ENCODE results near the gene LANCL1. TPM values are rescaled to one million over a fixed set of nuclear protein-coding genes. Genes with fewer than 3 reads are reported as not detected.

Gene LANCL1
- total RNA-seq, 1 donor from 2014 or later, result 29.2 TPM

DNA sequence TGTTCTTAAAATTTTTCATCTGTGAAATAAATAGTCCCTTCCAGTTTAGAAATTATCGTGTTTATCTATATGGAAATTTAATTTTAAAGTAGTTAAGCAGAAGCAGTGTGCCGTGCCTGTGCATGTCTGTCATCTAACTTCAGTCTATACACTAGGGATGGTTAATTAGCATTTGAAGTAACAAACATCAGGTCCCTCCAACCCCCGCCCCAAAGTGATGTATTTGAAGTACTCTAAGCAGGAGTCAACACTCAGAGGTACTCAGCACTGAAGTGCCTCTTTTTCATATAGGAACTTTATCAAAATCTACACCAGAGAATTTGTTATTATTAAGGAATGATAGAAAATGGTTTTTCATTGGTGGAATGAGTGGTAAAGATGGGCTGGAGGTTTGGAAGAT, 33.0 kb downstream of the LANCL1 start:
- H3K4me1 ChIP-seq, result no peaks in the 10 kb centered on the region
- intact Hi-C loops (cut with DNase I), result no loop called here
- TF ChIP-seq POLR2A (IDR thresholded peaks at IDR 0.05) (no peak), POLR2AphosphoS5 (IDR thresholded peaks at IDR 0.05; ENCODE audit: insufficient read depth in 1 of 2, low read depth in 1 of 2) (no peak)
- TF ChIP-seq, protein P1, sequence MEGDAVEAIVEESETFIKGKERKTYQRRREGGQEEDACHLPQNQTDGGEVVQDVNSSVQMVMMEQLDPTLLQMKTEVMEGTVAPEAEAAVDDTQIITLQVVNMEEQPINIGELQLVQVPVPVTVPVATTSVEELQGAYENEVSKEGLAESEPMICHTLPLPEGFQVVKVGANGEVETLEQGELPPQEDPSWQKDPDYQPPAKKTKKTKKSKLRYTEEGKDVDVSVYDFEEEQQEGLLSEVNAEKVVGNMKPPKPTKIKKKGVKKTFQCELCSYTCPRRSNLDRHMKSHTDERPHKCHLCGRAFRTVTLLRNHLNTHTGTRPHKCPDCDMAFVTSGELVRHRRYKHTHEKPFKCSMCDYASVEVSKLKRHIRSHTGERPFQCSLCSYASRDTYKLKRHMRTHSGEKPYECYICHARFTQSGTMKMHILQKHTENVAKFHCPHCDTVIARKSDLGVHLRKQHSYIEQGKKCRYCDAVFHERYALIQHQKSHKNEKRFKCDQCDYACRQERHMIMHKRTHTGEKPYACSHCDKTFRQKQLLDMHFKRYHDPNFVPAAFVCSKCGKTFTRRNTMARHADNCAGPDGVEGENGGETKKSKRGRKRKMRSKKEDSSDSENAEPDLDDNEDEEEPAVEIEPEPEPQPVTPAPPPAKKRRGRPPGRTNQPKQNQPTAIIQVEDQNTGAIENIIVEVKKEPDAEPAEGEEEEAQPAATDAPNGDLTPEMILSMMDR (IDR thresholded peaks at IDR 0.05), result no peak

DNA sequence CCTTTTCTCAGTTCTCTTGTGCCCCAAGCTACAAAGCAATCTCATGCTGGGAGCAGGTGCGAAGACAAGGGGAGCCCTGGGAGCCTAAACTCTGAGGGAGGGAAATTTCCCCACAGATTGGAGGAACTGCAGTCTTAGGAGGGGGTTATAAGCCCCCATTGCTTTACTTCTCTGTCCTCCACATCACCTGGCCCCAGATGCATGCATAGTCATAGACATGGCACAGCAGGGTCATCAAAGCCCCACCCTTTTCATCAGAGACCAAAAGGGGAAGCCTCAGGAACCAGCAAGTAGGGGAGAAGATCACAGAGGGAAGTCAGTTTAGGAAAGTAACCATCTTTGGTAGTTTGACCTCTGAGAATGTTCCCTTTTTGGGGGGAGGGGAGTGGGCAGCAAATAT, 33.7 kb downstream of the LANCL1 start:
- Histone ChIP-seq H3K9me3 (no peaks in the 10 kb centered on the region), H3K27me3 (no peaks in the 10 kb centered on the region), H3K27ac (no peak overlapping the region), H3K36me3 (peaks cover 0 to 8% of the 10 kb centered on the region in 2 donors), H3K4me1 (no peaks in the 10 kb centered on the region), H3K4me3 (no peak overlapping the region)
- intact Hi-C loops (cut with DNase I), result no loop called here
- TF ChIP-seq, protein P1 (IDR thresholded peaks at IDR 0.05), result no peak
- no peak for TF ChIP-seq POLR2A (IDR thresholded peaks at IDR 0.05)
- no peak for TF ChIP-seq POLR2AphosphoS5 (IDR thresholded peaks at IDR 0.05; ENCODE audit: insufficient read depth in 1 of 2, low read depth in 1 of 2)
- DNase-seq (ENCODE audit: extremely low spot score in 2 of 2), result no peak

More for the DNA sequence above, 33.0 kb downstream of the LANCL1 start:
- no peak overlapping the region for H3K27ac ChIP-seq
- H3K36me3 ChIP-seq, result peaks cover 0 to 8% of the 10 kb centered on the region in 2 donors
- no peak overlapping the region for H3K4me3 ChIP-seq
- H3K9me3 ChIP-seq, result no peaks in the 10 kb centered on the region
- H3K27me3 ChIP-seq, result no peaks in the 10 kb centered on the region
- DNase-seq (ENCODE audit: extremely low spot score in 2 of 2), result no peak

DNA sequence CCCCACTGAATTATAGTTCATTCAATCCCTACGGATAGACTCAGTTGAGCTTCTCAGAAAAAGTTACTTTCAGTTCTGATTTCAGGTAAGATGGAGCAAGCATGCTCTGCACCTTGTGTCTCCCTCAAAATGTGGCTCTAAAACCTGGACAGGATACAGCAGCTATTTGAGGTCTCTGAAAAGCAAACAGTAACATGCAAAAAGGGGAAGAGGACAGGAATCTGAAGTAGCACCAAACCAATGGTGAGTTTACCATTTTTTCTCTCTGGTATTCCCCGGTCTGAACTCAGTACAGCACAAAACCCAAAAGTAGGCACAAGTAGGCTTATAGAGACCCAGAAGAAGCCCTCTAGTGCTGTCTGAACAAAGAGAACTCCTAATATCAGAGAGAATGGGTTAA, 34.1 kb downstream of the LANCL1 start:
- TF ChIP-seq, protein P1 (IDR thresholded peaks at IDR 0.05), result no peak
- TF ChIP-seq POLR2A (IDR thresholded peaks at IDR 0.05) (no peak), POLR2AphosphoS5 (IDR thresholded peaks at IDR 0.05; ENCODE audit: insufficient read depth in 1 of 2, low read depth in 1 of 2) (no peak)
- DNase-seq (ENCODE audit: extremely low spot score in 2 of 2), result no peak
- intact Hi-C loops (cut with DNase I), result no loop called here
- H3K27ac ChIP-seq, result no peak overlapping the region
- H3K4me3 ChIP-seq, result no peak overlapping the region
- peaks cover 0 to 8% of the 10 kb centered on the region in 2 donors for H3K36me3 ChIP-seq
- H3K27me3 ChIP-seq, result no peaks in the 10 kb centered on the region
- H3K9me3 ChIP-seq, result no peaks in the 10 kb centered on the region
- H3K4me1 ChIP-seq, result no peaks in the 10 kb centered on the region

DNA sequence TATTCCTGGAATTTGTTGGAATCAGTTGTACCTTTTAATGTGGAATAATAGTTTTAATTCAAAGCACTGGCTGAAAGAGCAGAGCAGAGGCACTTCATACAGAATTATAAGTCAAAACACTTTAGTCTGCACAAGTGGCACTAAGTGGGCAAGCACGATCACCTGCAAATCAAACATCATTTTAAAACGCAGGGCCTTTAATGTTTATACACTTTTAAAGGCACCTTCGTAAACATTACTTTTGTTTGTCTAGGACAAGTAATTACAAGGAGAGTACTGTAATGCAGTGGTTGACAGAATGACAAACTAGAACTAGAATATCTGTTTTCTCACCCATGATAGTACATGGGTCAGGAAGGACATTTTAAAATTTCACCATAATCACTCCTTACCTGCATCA, 36.4 kb downstream of the LANCL1 start:
- Histone ChIP-seq H3K36me3 (peaks cover 0 to 27% of the 10 kb centered on the region in 2 donors), H3K27ac (no peak overlapping the region), H3K9me3 (no peaks in the 10 kb centered on the region), H3K4me3 (no peak overlapping the region), H3K4me1 (no peaks in the 10 kb centered on the region), H3K27me3 (no peaks in the 10 kb centered on the region)
- TF ChIP-seq POLR2AphosphoS5 (IDR thresholded peaks at IDR 0.05; ENCODE audit: insufficient read depth in 1 of 2, low read depth in 1 of 2) (no peak), POLR2A (IDR thresholded peaks at IDR 0.05) (no peak)
- TF ChIP-seq, protein P1 (IDR thresholded peaks at IDR 0.05), result no peak
- DNase-seq (ENCODE audit: extremely low spot score in 2 of 2), result no peak
- intact Hi-C loops (cut with DNase I), result no loop called here

DNA sequence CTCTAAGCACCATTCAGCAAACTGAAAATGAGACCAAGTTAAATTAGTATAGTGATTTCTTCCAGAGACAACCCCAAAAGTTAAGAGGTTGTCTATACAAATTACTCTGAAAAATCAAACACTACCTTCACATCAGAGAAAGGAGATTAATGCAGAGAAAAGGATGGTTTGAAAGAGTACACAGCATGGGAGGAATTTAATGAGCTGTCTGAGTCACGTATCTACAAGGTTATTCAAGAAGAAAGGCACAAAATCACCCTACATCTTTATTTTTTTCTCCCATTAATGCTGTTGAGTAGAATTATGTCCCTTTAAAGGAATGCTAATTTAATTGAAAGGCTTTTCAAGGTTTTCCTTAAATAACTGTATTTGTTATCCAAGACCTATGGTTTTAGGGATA, 41.1 kb downstream of the LANCL1 start:
- TF ChIP-seq, protein P1 (IDR thresholded peaks at IDR 0.05), result no peak
- TF ChIP-seq POLR2A (IDR thresholded peaks at IDR 0.05) (no peak), POLR2AphosphoS5 (IDR thresholded peaks at IDR 0.05; ENCODE audit: insufficient read depth in 1 of 2, low read depth in 1 of 2) (no peak)
- no peak overlapping the region for H3K27ac ChIP-seq
- intact Hi-C loops (cut with DNase I), result no loop called here
- no peaks in the 10 kb centered on the region for H3K4me1 ChIP-seq
- H3K4me3 ChIP-seq, result no peak overlapping the region
- peaks cover 0 to 64% of the 10 kb centered on the region in 2 donors for H3K36me3 ChIP-seq
- H3K27me3 ChIP-seq, result no peaks in the 10 kb centered on the region
- DNase-seq (ENCODE audit: extremely low spot score in 2 of 2), result no peak
- H3K9me3 ChIP-seq, result no peaks in the 10 kb centered on the region
